Fibroblast of lung (primary cell): ENCODE data around the gene CHI3L2. TPM values are rescaled to one million over a fixed set of nuclear protein-coding genes. Genes with fewer than 3 reads are reported as not detected.

ENCODE experiments used
- DNase-seq, 2 donors: peaks; one replicate each; pipeline versions ENCODE4 v3.0.0 to v3.0.0-alpha.2; 2010; ENCODE audit warnings: low read depth in 2 of 2
- H2AFZ ChIP-seq: 2 replicates; pipeline ENCODE4 v1.5.1; 2012; ENCODE audit warnings: low read length, control low read depth, inconsistent platforms
- H3K27ac ChIP-seq: 2 replicates; pipeline ENCODE4 v1.5.1; 2011; ENCODE audit warnings: low read length, control low read depth; ENCODE audit not compliant: insufficient read depth
- H3K27me3 ChIP-seq: 2 replicates; pipeline ENCODE4 v1.5.1; 2011; ENCODE audit warnings: mild to moderate bottlenecking, low read length; ENCODE audit not compliant: control insufficient read depth, insufficient read depth
- H3K36me3 ChIP-seq: 2 replicates; pipeline ENCODE4 v1.5.1; 2011; ENCODE audit warnings: low read length; ENCODE audit not compliant: control insufficient read depth, insufficient read depth
- H3K4me1 ChIP-seq: 2 replicates; pipeline ENCODE4 v1.5.1; 2011; ENCODE audit warnings: low read length; ENCODE audit not compliant: control insufficient read depth, insufficient read depth; ENCODE audit errors: extremely low read depth
- H3K4me2 ChIP-seq: 2 replicates; pipeline ENCODE4 v1.5.1; 2011; ENCODE audit warnings: low read length, control low read depth; ENCODE audit not compliant: insufficient read depth; ENCODE audit errors: extremely low read depth
- H3K4me3 ChIP-seq, 4 experiments: fragments of 200-600 bp in 1 of 4; sonication (generic) in 1 of 4; replicated peaks in 1 of 4; 2 replicates each; pipeline ENCODE4 v1.5.1; 2011 to 2016; ENCODE audit warnings: low read length in 4 of 4, low read depth in 3 of 4, mild to moderate bottlenecking in 3 of 4, control low read depth in 2 of 4, inconsistent platforms in 1 of 4, mixed read lengths in 1 of 4; ENCODE audit not compliant: insufficient read depth in 1 of 4; ENCODE audit errors: control extremely low read depth in 1 of 4
- H3K79me2 ChIP-seq: 2 replicates; pipeline ENCODE4 v1.5.1; 2012; ENCODE audit warnings: mild to moderate bottlenecking, low read length, inconsistent platforms; ENCODE audit not compliant: control insufficient read depth, insufficient read depth
- H3K9ac ChIP-seq: 2 replicates; pipeline ENCODE4 v1.5.1; 2011; ENCODE audit warnings: mild to moderate bottlenecking, low read length, control low read depth; ENCODE audit not compliant: insufficient read depth
- H3K9me3 ChIP-seq: 2 replicates; pipeline ENCODE4 v1.5.1; 2012; ENCODE audit warnings: low read depth, low read length; ENCODE audit not compliant: control insufficient read depth, insufficient read depth
- H4K20me1 ChIP-seq: 2 replicates; pipeline ENCODE4 v1.5.1; 2011; ENCODE audit warnings: low read length; ENCODE audit not compliant: control insufficient read depth, insufficient read depth; ENCODE audit errors: extremely low read depth
- EZH2 ChIP-seq: IDR thresholded peaks from 2 replicates; pipeline ENCODE4 v1.5.1; 2012; ENCODE audit warnings: low read length, control low read depth, mild to moderate bottlenecking; ENCODE audit errors: missing control alignments
- polyA minus RNA-seq: library from RNA; depleted of rRNA, polyadenylated mRNA; stranded (reverse); fragments of >200 nt; gene quantifications from 2 replicates; pipeline ENCODE4 v1.2.3, GENCODE V29; 2011; ENCODE audit warnings: low replicate concordance
- polyA plus RNA-seq, 2 donors: library from polyadenylated mRNA; depleted of rRNA in 1 of 2; stranded (reverse) in 1 of 2; unstranded in 1 of 2; fragments of >200 nt; gene quantifications; 2 replicates each; pipeline ENCODE4 v1.2.1, GENCODE V29; 2011 to 2012; ENCODE audit warnings: missing spikeins in 1 of 2
- total RNA-seq: library from RNA; depleted of rRNA; stranded (reverse); fragments of >200 nt; gene quantifications from 2 replicates; pipeline ENCODE4 v1.2.1, GENCODE V29; 2014
- TF ChIP-seq, protein P1 (sequence below), 2 donors: IDR thresholded peaks in 1 of 2; conservative IDR thresholded peaks in 1 of 2; 1 replicate in 1 of 2; 2 replicates in 1 of 2; pipeline ENCODE4 v1.5.1; 2011 to 2012; ENCODE audit warnings: low read length in 2 of 2, control low read depth in 1 of 2, inconsistent platforms in 1 of 2, low read depth in 1 of 2, mild to moderate bottlenecking in 1 of 2

CHI3L2 gene, protein sequence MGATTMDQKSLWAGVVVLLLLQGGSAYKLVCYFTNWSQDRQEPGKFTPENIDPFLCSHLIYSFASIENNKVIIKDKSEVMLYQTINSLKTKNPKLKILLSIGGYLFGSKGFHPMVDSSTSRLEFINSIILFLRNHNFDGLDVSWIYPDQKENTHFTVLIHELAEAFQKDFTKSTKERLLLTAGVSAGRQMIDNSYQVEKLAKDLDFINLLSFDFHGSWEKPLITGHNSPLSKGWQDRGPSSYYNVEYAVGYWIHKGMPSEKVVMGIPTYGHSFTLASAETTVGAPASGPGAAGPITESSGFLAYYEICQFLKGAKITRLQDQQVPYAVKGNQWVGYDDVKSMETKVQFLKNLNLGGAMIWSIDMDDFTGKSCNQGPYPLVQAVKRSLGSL
- total RNA-seq (1.5 and 10.3 TPM in 2 replicates), polyA plus RNA-seq (0.66 and 3.8 TPM in 2 replicates), polyA minus RNA-seq (11.7 TPM in 1 of 2 replicates, not detected in the other)
- 0.93 and 2.7 TPM in 2 replicates for polyA plus RNA-seq (2012)

GRCh38 chr1:111227434-111227833 is at the start of gene CHI3L2:
Gene CHI3L2, plus strand, starts transcription at chr1:111227713. Its CDS starts 17 bp downstream, at chr1:111227730.
- Histone ChIP-seq H3K4me2 (no peak within 1 kb of the TSS), H3K9me3 (no peaks in the 10 kb centered on the region), H3K4me3 (no peak within 1 kb of the TSS), H2AFZ (no peak within 1 kb of the TSS), H3K36me3 (no peaks in the 10 kb centered on the region), H3K9ac (no peak within 1 kb of the TSS), H3K4me1 (no peaks in the 10 kb centered on the region), H3K27me3 (no peaks in the 10 kb centered on the region), H3K27ac (no peak within 1 kb of the TSS), H3K79me2 (no peaks in the 10 kb centered on the region), H4K20me1 (no peaks in the 10 kb centered on the region)
- TF ChIP-seq EZH2 = no peak
- TF ChIP-seq, protein P1, sequence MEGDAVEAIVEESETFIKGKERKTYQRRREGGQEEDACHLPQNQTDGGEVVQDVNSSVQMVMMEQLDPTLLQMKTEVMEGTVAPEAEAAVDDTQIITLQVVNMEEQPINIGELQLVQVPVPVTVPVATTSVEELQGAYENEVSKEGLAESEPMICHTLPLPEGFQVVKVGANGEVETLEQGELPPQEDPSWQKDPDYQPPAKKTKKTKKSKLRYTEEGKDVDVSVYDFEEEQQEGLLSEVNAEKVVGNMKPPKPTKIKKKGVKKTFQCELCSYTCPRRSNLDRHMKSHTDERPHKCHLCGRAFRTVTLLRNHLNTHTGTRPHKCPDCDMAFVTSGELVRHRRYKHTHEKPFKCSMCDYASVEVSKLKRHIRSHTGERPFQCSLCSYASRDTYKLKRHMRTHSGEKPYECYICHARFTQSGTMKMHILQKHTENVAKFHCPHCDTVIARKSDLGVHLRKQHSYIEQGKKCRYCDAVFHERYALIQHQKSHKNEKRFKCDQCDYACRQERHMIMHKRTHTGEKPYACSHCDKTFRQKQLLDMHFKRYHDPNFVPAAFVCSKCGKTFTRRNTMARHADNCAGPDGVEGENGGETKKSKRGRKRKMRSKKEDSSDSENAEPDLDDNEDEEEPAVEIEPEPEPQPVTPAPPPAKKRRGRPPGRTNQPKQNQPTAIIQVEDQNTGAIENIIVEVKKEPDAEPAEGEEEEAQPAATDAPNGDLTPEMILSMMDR (conservative IDR thresholded peaks at IDR 0.05 in 1 of 2, IDR thresholded peaks at IDR 0.05 in 1 of 2; ENCODE audit: low read depth in 1 of 2, low read length in 2 of 2) = no peak
- peak; percentile 24 to 59 for DNase-seq

DNA sequence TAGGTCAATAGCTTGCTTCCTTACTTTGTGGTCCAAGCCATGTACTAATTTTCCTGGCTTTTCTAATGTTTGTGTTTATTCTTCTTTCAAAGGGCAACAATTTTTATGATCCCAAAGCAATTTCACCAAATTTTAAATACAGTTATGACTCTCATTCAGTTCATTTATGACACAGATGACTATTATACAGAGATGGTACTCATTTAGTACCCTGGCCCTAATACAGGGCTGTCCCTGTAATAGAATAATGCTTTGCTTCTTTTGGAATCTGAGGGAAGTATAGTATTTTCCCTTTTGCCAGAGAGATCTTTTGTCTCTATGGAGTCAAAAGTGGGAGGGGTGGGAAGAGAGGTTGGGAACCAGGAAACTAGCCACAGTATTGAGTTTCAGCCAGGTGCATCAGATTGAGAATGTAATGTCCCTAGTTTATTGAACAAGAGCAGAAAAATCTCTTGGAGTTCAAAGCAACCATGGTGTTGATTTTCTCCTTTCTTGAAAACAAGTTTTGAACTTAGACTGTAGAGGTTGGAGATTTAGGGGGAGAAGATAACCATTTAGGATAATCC is 47.5 kb upstream of the CHI3L2 start:
- no peak overlapping the region for H3K4me3 ChIP-seq
- H3K4me2 ChIP-seq = no peak overlapping the region
- H4K20me1 ChIP-seq = no peaks in the 10 kb centered on the region
- H3K79me2 ChIP-seq = no peaks in the 10 kb centered on the region
- no peak overlapping the region for H3K27ac ChIP-seq
- H3K9ac ChIP-seq = no peak overlapping the region
- TF ChIP-seq, protein P1 (conservative IDR thresholded peaks at IDR 0.05 in 1 of 2, IDR thresholded peaks at IDR 0.05 in 1 of 2; ENCODE audit: low read depth in 1 of 2, low read length in 2 of 2) = no peak
- no peak for TF ChIP-seq EZH2
- H3K4me1 ChIP-seq = no peaks in the 10 kb centered on the region
- H2AFZ ChIP-seq = no peak overlapping the region
- no peaks in the 10 kb centered on the region for H3K9me3 ChIP-seq
- peaks cover 3% of the 10 kb centered on the region for H3K36me3 ChIP-seq
- H3K27me3 ChIP-seq = no peaks in the 10 kb centered on the region
- no peak for DNase-seq

DNA sequence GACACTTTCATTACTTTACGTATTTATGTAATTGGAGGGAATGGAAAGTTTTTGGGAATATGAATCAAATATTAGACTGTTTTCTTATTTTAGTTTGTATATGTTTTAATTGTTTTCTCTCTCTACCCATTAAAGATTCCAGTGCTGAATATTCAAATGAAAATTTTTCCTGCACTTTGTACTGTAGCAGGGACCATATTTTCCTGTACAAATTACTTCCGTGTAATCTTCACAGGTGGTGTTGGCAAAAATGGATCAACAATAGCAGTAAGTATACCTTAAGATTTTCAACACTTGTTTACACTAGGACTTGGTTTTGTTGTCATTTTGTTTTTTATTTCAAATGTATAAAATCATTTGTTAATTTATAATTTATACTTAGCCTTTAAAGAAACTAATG is 45.5 kb upstream of the CHI3L2 start:
- no peaks in the 10 kb centered on the region for H3K79me2 ChIP-seq
- H3K4me3 ChIP-seq = no peak overlapping the region
- H3K27me3 ChIP-seq = no peaks in the 10 kb centered on the region
- no peak for TF ChIP-seq EZH2
- TF ChIP-seq, protein P1 (conservative IDR thresholded peaks at IDR 0.05 in 1 of 2, IDR thresholded peaks at IDR 0.05 in 1 of 2; ENCODE audit: low read depth in 1 of 2, low read length in 2 of 2) = no peak
- H3K36me3 ChIP-seq = peaks cover 2% of the 10 kb centered on the region
- H3K27ac ChIP-seq = no peak overlapping the region
- no peaks in the 10 kb centered on the region for H3K9me3 ChIP-seq
- no peak overlapping the region for H3K9ac ChIP-seq
- H3K4me2 ChIP-seq = no peak overlapping the region
- DNase-seq = no peak
- H4K20me1 ChIP-seq = no peaks in the 10 kb centered on the region
- H3K4me1 ChIP-seq = no peaks in the 10 kb centered on the region
- no peak overlapping the region for H2AFZ ChIP-seq
